ENCODE data around the gene SULF2. TPM values are rescaled to one million over a fixed set of nuclear protein-coding genes. Genes with fewer than 3 reads are reported as not detected.

SULF2 gene
- polyA plus RNA-seq, 1 donor = 38.2 TPM

DNA sequence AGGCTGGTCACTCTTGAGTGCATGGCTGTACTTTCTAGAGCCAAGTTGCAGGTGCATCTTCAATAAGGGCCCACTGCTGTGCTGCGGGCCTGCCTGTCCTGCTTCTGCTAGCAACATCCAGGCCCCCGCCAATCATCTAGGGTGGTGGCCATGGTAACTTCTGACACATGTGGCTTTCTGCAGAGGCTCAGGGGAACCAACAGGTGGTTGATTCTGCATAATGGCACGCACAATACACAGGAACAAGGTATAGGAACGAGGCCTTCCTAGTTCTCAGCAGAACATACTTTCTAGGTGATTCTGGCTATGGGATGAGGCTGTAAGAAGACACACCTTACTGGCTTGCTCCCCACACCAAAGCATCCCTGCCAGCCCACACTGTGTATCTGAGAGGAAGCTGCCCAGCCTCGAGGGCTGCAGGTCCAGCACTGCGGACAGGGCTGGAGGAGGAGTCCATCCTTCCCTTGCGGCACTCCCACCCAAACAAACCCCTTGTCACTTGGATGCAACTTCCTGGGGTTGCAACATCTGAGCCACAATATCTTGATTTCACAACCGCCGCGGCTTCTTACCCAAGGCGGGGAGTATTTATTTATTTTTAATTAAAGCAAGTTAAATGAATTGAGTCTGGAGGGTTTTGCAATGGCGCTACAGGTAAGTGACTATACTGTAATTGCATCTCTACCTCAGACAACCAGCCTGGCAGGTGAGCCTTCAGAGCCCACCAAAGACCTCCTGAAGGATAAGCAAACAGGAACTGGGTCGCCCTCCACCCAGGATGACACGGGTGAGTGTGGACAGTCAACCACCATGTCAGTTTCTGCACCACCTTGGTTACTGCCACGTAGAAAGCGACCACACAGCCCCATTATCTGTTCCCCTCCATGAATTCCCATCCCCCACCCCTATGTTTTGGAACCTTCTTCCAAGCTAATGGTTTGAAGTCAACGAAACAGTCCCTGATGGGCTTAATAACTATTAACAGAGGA lies 49.6 kb downstream of the SULF2 start:
- DNase-seq = no peak

DNA sequence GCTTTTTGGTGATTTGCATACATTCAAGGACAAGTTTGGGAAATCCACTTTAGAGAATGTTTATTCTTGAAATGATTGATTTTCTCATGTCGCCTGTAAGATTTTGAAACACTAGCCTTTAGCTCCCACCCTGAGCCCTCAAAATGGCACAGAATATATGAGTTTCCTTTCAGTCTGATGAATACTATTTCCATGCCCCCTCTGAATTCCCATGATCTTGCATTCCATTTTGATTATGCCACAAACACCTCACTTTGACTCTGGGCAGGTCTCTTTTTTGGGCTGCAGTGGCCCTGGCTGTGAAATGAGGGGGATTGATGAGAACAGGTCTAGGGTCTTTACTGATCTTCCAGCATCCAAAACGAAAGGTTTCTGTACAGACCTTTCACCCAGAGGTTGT lies 50.4 kb downstream of the SULF2 start:
- no peak for DNase-seq

DNA sequence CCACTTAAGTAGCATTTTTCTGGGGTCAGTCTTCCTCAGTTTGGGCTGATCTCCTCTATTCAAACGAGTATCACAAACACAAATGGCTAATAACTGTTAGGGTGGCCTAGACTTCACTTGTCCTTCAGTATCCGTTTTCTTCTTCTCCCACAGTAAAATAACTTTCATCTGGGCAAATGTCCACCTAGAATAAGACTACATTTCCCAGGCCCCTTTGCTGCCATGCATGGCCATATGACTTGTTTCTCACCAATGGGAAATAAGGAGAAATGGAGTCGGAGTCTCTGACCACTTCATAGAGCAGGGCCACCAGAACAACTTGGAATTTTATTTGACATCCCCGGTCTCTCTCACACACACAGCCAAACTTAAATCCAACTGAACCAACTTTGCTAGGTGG lies 51.4 kb downstream of the SULF2 start:
- DNase-seq = no peak

DNA sequence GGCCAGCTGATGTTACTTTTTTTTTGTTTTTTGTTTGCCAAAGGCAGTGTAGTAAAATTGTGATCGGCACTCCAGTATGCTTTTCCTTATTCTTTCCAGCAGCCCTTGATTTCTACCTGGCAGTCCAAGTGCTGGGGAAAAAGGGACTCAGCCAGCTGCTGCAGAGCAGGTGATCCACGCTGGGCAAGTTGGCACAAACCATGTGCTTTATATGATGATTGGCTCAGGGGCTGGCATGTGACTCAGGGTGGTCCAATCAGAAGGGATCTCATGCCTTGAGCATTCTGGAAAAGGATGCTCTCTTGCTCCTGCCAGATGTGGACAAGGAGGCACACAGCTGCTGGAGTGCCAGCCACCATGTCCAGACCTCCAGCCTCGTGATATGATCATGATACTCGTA lies 54.5 kb downstream of the SULF2 start:
- no peak for DNase-seq

DNA sequence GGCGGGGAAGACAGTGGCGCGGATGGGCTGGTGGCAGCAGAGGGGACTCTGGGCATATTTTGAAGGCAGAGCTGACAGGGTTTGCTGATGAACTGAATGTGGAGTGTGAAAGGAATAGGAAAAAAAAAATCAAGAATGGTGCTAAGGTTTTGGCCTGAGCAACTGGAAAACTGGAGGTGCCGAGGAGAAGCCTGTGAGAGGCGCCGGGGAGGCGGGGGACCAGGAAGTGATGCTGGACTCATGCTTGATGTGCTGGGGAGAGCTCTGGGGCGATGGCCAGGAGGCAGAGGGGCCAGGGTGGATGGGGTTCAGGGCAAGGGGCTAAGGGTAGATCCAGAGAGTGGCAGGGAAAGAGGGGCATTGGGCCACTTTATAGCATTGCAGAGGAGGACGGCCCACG lies 55.8 kb downstream of the SULF2 start:
- no peak for DNase-seq

DNA sequence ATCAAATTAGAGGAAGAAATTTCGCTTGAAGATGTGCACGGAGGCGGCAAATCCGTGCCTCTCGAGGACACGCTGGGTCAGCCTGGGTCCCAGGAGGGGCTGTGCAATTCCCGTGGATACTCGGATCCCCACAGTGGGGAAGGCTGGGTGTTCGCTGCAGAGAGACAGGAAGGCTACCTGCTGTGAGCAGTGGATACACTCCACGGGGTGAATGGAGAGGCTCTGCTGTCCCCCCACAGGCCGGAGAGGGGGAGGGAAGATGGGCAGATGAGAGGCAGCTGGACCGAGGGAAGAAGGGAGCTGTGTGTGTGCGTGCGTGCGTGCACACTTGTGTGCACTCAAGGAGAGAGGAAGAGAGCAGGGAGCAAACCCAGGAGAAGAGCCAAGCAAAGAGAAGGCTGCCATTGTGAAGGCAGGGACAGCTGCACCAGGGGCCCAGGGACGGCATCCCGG lies 57.3 kb downstream of the SULF2 start:
- DNase-seq = no peak

DNA sequence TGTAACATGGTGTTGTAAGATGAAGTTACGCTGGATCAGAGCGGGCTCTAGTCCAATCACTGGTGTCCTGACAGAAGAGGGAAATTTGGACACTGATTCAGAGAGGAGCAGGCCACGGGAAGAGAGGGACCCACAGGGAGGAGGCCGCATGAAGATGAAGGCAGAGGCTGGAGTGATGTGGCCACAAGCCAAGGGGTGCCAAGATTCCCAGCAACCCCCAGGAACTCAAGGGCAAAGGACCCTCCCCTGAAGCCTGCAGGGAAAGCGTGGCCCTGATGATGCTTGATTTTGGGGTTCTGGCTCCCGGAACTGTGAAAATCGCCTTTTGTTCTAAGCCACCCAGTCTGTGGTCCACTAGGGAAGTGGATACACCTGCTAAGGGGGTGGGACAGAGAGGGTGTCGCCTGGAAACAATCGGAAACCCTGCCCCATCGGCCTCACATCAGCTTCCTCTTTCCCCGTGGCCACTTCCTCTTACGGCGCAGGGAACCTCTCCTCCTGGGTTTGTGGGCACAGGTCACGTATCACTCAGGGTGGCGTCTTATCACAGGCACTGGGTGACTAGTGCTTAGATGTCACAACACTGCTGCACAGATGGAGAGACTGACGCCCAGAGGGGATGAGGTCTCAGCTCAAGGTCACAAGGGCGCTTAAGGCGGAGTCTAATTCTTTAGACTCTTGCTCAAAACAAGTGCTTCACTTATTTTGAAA lies 58.0 kb downstream of the SULF2 start:
- DNase-seq = no peak

DNA sequence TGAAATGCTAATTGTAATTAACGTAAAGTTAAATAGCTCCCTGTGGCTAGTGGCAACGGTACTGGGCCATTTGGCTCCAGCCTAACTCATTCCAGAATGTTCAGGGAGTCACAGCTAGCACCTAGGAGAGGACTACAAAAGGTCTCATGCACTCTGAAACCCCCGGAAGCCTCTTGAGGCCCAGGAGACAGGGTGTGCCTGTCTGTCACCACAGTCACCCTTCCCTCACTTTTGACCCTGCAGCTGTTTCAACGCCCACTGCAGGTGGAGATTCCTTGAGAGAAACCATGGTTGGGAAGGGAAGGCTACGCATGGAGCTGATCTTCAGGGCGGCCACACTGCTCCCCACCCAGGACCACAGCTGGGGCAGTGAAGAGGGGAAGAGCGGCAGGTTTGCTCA lies 58.6 kb downstream of the SULF2 start:
- DNase-seq = no peak

DNA sequence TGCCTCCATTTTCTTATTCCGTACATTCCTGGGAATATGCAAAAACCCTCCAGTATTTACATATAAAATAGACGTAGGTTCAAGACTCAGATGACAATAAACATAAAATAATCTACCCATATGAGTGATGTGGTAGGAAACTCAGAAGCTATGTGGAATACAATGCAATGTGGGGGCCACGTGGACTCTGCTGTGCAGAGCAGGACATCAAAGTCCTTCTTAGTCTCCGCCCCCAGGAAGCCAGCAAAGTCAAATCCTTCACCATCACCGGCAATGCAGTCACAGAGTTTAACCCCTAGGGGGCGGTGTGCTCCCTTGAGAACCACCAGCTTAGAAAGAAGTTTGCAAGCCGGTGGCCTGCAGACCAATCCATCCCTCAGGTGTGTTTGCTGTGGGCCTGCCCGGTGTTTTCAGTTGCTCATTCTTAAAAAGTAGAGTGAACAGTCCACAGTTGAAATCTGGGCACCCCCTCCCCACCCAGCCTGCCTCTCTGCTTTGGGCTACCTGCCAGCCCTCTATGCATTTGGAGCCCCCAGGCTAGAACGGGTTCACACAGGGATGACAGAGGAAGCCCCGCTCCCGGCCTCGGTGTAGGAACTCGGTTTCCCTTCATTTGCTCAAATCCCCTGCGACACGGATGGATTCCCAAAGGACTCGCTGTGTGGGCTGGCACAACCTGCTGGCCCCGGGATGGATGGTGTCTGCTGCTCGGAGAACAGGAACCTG lies 59.9 kb downstream of the SULF2 start:
- no peak for DNase-seq

DNA sequence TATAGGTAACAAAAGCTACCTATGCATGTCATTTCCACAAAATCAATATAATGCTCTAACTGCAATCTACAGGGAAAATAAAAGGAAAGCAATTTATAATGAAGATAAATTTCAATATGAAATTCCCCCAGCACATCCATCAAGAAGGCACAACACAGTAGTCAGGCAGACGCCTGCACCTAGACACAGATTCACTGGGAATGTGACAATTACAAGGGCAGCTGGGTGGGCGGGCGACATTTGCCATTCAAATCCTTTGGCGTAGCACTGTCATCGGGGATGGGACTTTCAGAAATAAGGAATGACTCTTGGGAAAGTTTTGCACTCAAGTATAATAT lies 60.4 kb downstream of the SULF2 start:
- DNase-seq = no peak

DNA sequence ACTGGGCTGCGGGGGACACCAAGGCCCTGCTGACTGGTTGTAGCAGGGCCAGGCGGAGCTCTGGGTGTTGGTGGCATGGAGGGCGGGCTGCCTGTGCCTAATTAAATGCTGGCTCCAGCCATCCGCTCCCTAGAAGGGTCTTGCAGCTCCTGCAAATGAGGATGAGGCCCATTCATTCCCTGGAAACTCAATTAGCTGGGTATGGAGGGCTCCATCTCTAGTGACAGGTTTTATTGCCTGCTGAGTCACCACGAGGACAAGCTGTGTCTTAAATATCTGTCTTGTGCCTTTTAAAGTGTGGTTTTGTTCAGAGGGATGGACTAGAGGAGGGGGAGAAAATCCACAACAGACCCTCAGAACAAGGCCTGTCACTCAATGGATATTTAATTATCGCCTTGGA lies 60.9 kb downstream of the SULF2 start:
- no peak for DNase-seq

DNA sequence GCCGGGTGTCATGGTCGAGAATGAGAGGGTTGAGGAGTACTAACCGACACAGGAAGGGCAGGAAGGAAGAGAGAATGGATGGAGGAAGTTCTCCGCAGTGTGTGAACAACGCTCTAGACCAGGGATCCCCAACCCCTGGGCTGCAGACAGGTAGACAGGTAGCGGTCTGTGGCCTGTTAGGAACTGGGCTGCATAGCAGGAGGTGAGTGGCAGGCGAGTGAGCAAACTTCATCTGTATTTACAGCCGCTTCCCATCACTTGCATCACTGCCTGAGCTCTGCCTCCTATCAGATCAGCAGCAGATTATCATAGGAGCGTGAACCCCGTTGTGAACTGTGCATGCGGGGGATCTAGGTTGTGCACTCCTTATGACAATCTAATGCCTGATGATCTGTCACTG lies 62.0 kb downstream of the SULF2 start:
- DNase-seq = no peak

DNA sequence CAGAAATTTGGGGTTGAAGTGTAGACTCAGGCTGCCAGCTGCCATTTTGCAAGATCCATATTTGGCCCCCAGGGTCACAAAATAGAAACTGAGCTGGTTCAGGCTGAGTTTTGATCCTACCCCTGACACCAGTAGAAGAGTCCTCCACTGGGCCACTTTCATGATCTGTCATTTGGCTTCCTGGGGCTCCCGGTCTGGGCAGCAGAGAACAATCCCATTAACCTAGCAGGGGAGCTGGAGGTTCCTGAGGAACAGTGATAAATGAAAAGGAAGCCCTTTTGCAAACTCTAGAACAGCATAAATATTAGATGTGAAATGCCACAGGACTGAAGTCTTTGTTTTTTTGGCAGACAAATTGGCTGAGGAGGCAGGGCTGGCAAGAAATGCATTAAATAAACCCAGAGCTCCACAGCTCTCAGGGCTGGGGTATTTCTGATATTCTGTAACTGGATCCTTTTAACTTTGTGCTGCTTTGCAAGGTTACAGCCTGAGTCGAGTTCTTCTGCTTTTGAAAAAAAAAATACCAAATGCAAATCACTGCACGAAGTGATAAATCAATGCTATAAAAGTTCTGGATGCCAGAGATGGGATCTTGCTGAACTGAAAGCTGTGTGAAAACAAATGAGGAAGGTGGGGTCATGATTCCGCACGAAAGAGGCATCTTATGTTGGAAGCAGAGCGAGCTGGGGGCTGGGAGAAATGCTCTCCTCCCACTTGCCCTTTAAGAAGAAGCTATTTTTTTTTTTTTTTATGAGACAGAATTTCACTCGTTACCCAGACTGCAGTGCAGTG lies 64.4 kb downstream of the SULF2 start:
- no peak for DNase-seq

DNA sequence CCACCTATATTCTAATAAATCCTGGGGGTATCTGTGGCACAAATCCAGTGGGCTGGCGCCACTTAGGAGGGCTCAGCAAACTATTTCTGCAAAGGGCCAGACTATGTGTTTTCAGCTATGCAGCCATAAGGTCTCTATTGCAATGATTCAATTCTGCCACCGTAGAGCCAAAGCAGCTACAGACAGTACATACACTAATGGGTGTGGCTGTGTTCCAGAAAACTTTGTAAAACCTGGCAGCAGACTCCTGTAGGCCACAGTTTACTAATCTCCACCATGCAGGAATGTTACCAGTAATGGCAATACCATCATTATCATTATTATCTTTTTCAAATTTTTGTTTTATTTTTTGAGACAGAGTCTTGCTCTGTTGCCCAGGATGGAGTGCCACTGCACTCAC lies 65.7 kb downstream of the SULF2 start:
- DNase-seq = no peak

DNA sequence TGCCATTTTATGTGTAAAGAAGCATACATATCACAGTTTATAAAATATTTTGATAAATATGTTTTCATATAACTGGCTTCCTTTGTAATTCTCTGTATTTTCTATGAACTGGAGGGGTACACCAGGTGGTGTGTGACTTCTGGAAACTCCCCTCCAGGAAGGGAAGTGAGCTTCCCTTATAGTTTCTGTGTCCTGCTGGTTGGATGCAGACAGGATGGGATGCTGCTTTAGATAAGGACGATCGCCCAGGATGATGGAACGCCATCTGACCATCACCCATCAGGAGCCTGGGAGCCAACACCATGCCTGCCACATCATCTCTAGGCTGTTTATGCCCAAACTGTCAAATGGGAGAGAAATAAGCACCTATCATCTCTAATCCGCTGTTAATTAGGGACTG lies 66.1 kb downstream of the SULF2 start:
- DNase-seq = no peak

DNA sequence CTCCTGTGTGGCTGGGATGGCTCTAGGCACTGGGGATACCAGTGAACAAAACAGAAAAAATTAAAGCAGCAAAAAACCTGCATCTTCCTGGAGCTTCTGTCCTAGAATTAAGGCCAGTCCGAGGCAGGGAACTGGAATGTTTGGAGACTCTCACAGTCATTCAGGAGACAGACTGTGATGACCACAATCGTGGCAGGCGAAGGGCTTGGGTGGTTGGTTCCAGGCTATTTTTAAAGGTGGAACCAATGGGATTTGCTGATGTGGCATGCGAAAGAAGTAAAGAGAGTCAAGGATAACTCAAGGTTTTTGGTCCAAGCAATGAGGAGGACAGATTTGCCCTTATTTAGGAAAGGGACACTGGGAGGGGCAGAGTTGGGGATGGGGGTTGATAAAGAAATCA lies 66.9 kb downstream of the SULF2 start:
- no peak for DNase-seq

DNA sequence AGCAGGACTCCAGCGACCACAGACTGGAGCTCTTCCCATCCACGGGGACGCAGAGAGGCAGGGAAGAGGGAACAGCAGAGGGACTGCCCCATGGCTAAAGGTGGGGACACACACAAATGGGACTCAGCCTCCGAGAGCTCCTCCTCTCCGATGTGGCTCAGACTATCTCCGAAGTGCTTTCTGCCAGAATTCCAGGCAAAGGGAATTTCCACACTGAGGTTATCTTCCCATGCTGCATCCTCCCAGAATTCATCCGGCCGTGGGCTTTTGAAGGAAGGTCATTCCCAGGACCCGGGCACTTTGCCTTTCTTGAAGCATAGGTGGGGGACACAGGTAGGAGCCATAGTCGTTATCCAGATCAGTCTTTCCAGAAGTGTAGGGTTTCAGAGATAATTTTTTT lies 67.9 kb downstream of the SULF2 start:
- DNase-seq = no peak

DNA sequence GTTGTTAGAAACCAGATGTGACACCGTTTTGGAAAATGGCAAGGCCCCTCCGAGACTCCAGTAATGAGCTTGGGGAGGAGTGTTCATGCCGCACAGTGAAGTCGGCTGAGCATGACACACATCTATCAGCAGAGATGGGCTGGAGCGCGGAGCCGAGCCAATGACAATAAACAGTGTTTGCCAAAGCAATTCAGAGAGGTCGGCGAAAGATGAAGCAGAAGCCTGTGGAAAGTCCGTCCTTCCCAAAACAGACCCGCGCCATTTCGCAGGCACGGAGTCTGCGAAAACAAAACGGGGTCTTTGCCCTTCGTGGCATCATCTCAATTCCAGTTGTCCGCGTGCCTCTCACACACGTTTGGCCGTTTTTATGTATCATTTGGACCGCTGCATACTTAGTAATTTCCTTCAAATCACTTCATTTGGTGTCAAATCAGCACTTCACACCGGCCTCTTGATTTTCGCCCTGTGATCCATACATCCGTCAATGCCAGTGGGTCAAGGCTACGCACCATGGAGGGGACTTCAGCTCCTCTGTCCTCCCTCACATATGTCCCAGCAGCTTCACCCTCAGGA lies 71.3 kb downstream of the SULF2 start:
- peak; percentile 50 for DNase-seq

DNA sequence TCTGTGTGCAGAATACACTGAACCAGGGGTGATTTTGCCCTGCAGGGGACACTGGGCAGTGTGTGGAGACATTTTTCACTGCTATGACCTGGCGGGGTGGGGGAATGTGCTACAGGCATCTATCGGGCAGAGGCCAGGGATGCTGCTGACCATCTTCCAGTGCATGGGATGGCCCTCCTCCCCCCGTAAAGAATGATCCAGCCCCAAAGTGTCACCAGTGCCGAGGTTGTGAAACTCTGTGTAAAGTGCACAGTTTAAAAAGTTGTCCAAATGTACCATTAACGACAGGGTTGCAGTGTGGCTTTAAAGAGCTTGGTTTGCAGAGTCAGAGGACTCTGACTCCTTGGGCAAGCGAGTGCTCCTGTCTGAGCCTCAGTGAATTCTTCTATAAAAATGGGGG lies 72.1 kb downstream of the SULF2 start:
- DNase-seq = no peak

DNA sequence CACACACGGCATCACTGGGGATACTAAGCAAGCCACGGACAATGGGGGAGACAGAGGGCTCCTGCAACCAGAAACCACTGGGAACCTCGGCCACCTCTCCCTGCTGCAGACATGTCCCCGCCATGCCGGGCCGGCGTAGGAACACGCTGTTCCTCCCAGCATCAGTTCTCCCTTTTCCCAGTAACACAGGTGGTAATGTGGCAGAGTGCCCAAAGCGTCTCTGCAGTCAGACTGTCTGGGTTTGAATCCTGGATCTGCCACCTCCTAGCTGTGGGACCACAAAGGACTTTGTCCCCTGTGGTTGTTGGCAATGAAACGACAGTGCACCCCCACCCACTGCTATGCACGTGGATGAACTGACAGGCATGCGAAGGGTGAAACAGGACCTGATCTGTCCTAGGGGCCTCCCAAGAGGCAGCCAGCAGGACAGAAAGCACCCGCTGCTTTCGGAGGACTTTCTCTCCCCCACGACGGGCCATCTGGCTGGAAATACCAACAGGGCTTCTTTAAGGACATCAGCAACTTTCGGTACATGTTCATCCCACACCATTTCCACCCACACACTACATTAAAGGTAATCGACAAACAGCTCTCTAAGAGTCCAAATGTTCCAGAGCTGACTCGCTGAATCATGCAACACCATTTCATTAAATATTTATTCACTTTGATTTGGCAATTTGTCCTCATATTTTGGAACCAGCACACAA lies 74.1 kb downstream of the SULF2 start:
- no peak for DNase-seq

DNA sequence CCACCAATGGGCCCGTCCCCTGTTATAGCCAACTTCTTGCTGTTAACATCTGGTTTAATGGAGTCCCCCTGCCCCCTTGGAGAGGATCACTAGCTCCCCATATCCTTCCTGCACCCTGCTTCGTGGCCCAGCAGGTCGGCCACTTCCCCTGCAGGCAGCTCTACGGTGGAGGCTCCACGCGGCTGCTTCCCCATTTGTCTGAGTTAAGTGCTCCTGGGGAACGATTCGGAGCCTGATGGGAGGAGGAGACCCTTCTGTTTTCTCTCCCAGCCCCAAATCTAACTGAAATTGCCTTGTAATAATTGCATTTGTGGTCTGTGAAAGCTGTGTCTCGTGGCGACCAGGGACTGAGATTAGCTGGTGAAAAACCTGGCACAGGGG lies 74.6 kb downstream of the SULF2 start:
- DNase-seq = no peak

Measured in hindlimb muscle (tissue), 1 donor.